Ascending aorta (tissue), 2 donors: ENCODE results near the gene ALX3. TPM values are rescaled to one million over a fixed set of nuclear protein-coding genes. Genes with fewer than 3 reads are reported as not detected.

ENCODE experiments used
- DNase-seq, 2 donors: peaks; one replicate each; pipeline ENCODE4 v3.0.0-alpha.2; 2019; ENCODE audit warnings: low spot score in 2 of 2
- H3K27ac ChIP-seq, 2 donors: fragments of 200-600 bp; sonication (generic); one replicate each; pipeline ENCODE4 v1.5.1; 2016 to 2017; ENCODE audit warnings: mild to moderate bottlenecking in 1 of 2
- H3K27me3 ChIP-seq: fragments of 200-600 bp; sonication (generic); one replicate; pipeline ENCODE4 v1.5.1; 2017
- H3K36me3 ChIP-seq, 2 donors: fragments of 200-600 bp; sonication (generic); one replicate each; pipeline ENCODE4 v1.5.1; 2016
- H3K4me1 ChIP-seq, 2 donors: fragments of 200-600 bp; sonication (generic); one replicate each; pipeline ENCODE4 v1.5.1; 2016 to 2017; ENCODE audit warnings: mild to moderate bottlenecking in 1 of 2
- H3K4me3 ChIP-seq, 2 donors: fragments of 200-600 bp; sonication (generic); one replicate each; pipeline ENCODE4 v1.5.1; 2016 to 2017; ENCODE audit warnings: mild to moderate bottlenecking in 1 of 2
- H3K9me3 ChIP-seq, 2 donors: fragments of 200-600 bp; sonication (generic); one replicate each; pipeline ENCODE4 v1.5.1; 2016
- CTCF ChIP-seq, 3 experiments: fragments of 200-600 bp in 2 of 3; fragments of 450-650 bp in 1 of 3; sonication (generic) in 2 of 3; IDR thresholded peaks; one replicate each; pipeline ENCODE4 v1.5.1; 2016 to 2019; ENCODE audit warnings: antibody characterized with exemption in 3 of 3, mild to moderate bottlenecking in 1 of 3, moderate library complexity in 1 of 3
- intact Hi-C: fragments of 100-400 bp; cut with DNase I; formaldehyde crosslinking; loops from one replicate; pipeline ENCODE4 v1.15.1; 2023
- total RNA-seq: library from RNA; depleted of rRNA; stranded (reverse); fragments of >200 nt; gene quantifications from one replicate; pipeline ENCODE4 v1.1.0, GENCODE V29; 2016

Gene ALX3
- total RNA-seq, 1 donor from 2014 or later, result not detected

GRCh38 chr1:110057963-110058518 is 12.4 kb downstream of the ALX3 start:
- H3K4me3 ChIP-seq, result no peak overlapping the region
- H3K9me3 ChIP-seq, result no peaks in the 10 kb centered on the region
- no peak overlapping the region for H3K27ac ChIP-seq
- H3K4me1 ChIP-seq, result no peaks in the 10 kb centered on the region
- H3K36me3 ChIP-seq, result peaks cover 41 to 70% of the 10 kb centered on the region in 2 donors
- DNase-seq, result no peak
- intact Hi-C loops, result no loop called here
- no peak for TF ChIP-seq CTCF (IDR thresholded peaks at IDR 0.05)
- no peaks in the 10 kb centered on the region for H3K27me3 ChIP-seq

GRCh38 chr1:110056776-110057175 is 13.7 kb downstream of the ALX3 start:
- intact Hi-C loops, result no loop called here
- no peak for DNase-seq

GRCh38 chr1:110056285-110056683 is 14.2 kb downstream of the ALX3 start:
- H3K4me3 ChIP-seq, result no peak overlapping the region
- no peak for DNase-seq
- H3K27me3 ChIP-seq, result no peaks in the 10 kb centered on the region
- no peak for TF ChIP-seq CTCF (IDR thresholded peaks at IDR 0.05)
- H3K36me3 ChIP-seq, result peaks cover 58 to 83% of the 10 kb centered on the region in 2 donors
- H3K4me1 ChIP-seq, result no peaks in the 10 kb centered on the region
- no peak overlapping the region for H3K27ac ChIP-seq
- H3K9me3 ChIP-seq, result no peaks in the 10 kb centered on the region
- intact Hi-C loops, result no loop called here

More at GRCh38 chr1:110056776-110057175, 13.7 kb downstream of the ALX3 start:
- Histone ChIP-seq H3K4me3 (no peak overlapping the region), H3K36me3 (peaks cover 53 to 83% of the 10 kb centered on the region in 2 donors), H3K27ac (no peak overlapping the region), H3K27me3 (no peaks in the 10 kb centered on the region), H3K4me1 (no peaks in the 10 kb centered on the region), H3K9me3 (no peaks in the 10 kb centered on the region)
- no peak for TF ChIP-seq CTCF (IDR thresholded peaks at IDR 0.05)

- DNase-seq, result no peak
- no peaks in the 10 kb centered on the region for H3K27me3 ChIP-seq
- intact Hi-C loops, result no loop called here
- H3K4me1 ChIP-seq, result no peaks in the 10 kb centered on the region
- TF ChIP-seq CTCF (IDR thresholded peaks at IDR 0.05), result no peak
- peaks cover 63 to 88% of the 10 kb centered on the region in 2 donors for H3K36me3 ChIP-seq
- no peak overlapping the region for H3K4me3 ChIP-seq
- H3K27ac ChIP-seq, result no peak overlapping the region
- no peaks in the 10 kb centered on the region for H3K9me3 ChIP-seq
Measured at GRCh38 chr1:110055493-110056284, 14.8 kb downstream of the ALX3 start.

GRCh38 chr1:110053552-110054428 is 16.7 kb downstream of the ALX3 start:
- Histone ChIP-seq H3K9me3 (no peaks in the 10 kb centered on the region), H3K4me1 (no peaks in the 10 kb centered on the region), H3K27ac (no peak overlapping the region), H3K4me3 (no peak overlapping the region), H3K27me3 (no peaks in the 10 kb centered on the region), H3K36me3 (peaks cover 81 to 97% of the 10 kb centered on the region in 2 donors)
- DNase-seq, result peak in 1 of 2 donors; percentile 74
- peak; percentile 72 to 94 (median 91) for TF ChIP-seq CTCF (IDR thresholded peaks at IDR 0.05)
- intact Hi-C loops, result loop anchor here (1.0 kb wide), 1 partner anchor 53 kb away; no protein-coding TSS in a partner anchor
